Gastroesophageal sphincter (tissue), 3 donors: ENCODE data around the gene RNF208.
A peak's percentile ranks its signal among the peaks of the same experiment; 100 is the strongest.

ENCODE experiments used
- POLR2AphosphoS5 ChIP-seq: sonication (generic); formaldehyde crosslinking; IDR thresholded peaks from one replicate; pipeline ENCODE4 v1.6.1; 2017; ENCODE audit warnings: antibody characterized with exemption
- TF ChIP-seq, protein P1 (sequence below), 4 experiments: fragments of 200-600 bp in 2 of 4; fragments of 450-650 bp in 2 of 4; sonication (generic) in 1 of 4; IDR thresholded peaks; one replicate each; pipeline ENCODE4 v1.5.1; 2017 to 2019; ENCODE audit warnings: antibody characterized with exemption in 4 of 4, mild to moderate bottlenecking in 2 of 4, moderate library complexity in 2 of 4

GRCh38 chr9:137240841-137241489 lies 18.9 kb upstream of the RNF208 start, which contains the start of gene TUBB4B:
- TF ChIP-seq, protein P1, sequence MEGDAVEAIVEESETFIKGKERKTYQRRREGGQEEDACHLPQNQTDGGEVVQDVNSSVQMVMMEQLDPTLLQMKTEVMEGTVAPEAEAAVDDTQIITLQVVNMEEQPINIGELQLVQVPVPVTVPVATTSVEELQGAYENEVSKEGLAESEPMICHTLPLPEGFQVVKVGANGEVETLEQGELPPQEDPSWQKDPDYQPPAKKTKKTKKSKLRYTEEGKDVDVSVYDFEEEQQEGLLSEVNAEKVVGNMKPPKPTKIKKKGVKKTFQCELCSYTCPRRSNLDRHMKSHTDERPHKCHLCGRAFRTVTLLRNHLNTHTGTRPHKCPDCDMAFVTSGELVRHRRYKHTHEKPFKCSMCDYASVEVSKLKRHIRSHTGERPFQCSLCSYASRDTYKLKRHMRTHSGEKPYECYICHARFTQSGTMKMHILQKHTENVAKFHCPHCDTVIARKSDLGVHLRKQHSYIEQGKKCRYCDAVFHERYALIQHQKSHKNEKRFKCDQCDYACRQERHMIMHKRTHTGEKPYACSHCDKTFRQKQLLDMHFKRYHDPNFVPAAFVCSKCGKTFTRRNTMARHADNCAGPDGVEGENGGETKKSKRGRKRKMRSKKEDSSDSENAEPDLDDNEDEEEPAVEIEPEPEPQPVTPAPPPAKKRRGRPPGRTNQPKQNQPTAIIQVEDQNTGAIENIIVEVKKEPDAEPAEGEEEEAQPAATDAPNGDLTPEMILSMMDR (IDR thresholded peaks at IDR 0.05) = peak in 2 of 4 experiments; percentile 11 to 22
- peak; percentile 100 for TF ChIP-seq POLR2AphosphoS5
